Measurements from ENCODE around the gene SPOCK3. TPM values are rescaled to one million over a fixed set of nuclear protein-coding genes. Genes with fewer than 3 reads are reported as not detected.

The SPOCK3 gene
- total and polyA plus RNA-seq, 2 of the 13 experiments (the other 11 are each of a cell fraction or from before 2014, with no cell fraction given) = not detected

- Histone ChIP-seq H3K36me3 (replicated peaks in 1 of 2; ENCODE audit: control insufficient read depth in 1 of 2, insufficient read depth in 2 of 2, low read length in 2 of 2) (no peaks in the 10 kb centered on the region), H3K9me3 (ENCODE audit: low read length) (no peaks in the 10 kb centered on the region), H3K9ac (ENCODE audit: insufficient read depth, low read depth, low read length) (no peak overlapping the region), H3K27ac (ENCODE audit: extremely low read length, insufficient read depth, low read length) (no peak overlapping the region), H4K20me1 (ENCODE audit: insufficient read depth, low read length) (no peaks in the 10 kb centered on the region), H3K4me2 (ENCODE audit: low read depth, low read length) (no peak overlapping the region), H3K79me2 (ENCODE audit: insufficient read depth, low read length) (no peaks in the 10 kb centered on the region), H2AFZ (ENCODE audit: low read length) (no peak overlapping the region), H3K4me1 (ENCODE audit: insufficient read depth, low read length) (no peaks in the 10 kb centered on the region), H3K4me3 (replicated peaks in 1 of 3; ENCODE audit: insufficient read depth in 1 of 3, low read depth in 2 of 3, low read length in 3 of 3) (no peak overlapping the region), H3K27me3 (ENCODE audit: control insufficient read depth in 1 of 2, insufficient read depth in 2 of 2, low read length in 2 of 2) (no peaks in the 10 kb centered on the region)
- intact Hi-C loops (cut with micrococcal nuclease; ENCODE audit: unreplicated experiment) = no loop called here
- no TSS peak for BruUV-seq (replicated peaks)
- no peak for DNase-seq (ENCODE audit: low spot score)
- no peak for FAIRE-seq
- TF ChIP-seq PAXIP1 (CRISPR knock-in tag; conservative IDR thresholded peaks at IDR 0.05) (no peak), ZNF577 (CRISPR knock-in tag; IDR thresholded peaks at IDR 0.05; ENCODE audit: borderline replicate concordance, low read depth) (no peak), ZNF451 (CRISPR knock-in tag; IDR thresholded peaks at IDR 0.05) (no peak), E2F2 (CRISPR knock-in tag; IDR thresholded peaks at IDR 0.05; ENCODE audit: borderline replicate concordance) (no peak), SAP130 (CRISPR knock-in tag; IDR thresholded peaks at IDR 0.05; ENCODE audit: low read depth) (no peak), CBX2 (IDR thresholded peaks at IDR 0.05; ENCODE audit: low read depth, low read length) (no peak), CBX2 (CRISPR knock-in tag; IDR thresholded peaks at IDR 0.05; ENCODE audit: low read depth) (no peak), GTF3A (CRISPR knock-in tag; conservative IDR thresholded peaks at IDR 0.05) (no peak)
- POLR2A ChIA-PET = no interaction called here
- ATAC-seq = no peak
- in situ Hi-C loops (cut with HindIII; ENCODE audit: extremely low pct_ligation_motif_present, low pct_unique_long_range_greater_than_20kb) = no loop called here
- 0% methylated on average over 2 of the region's 2 CpGs for WGBS (ENCODE audit: low lambda C conversion rate)
- CTCF ChIA-PET (ENCODE audit: low intra/inter-chr PET ratio, low total read pairs) = no interaction called here
Measured at GRCh38 chr4:167084321-167084720, 150.0 kb downstream of the SPOCK3 start.
